Suprapubic skin (tissue), 4 donors: ENCODE measurements around the gene NXPH3. TPM values are rescaled to one million over a fixed set of nuclear protein-coding genes. Genes with fewer than 3 reads are reported as not detected.
"Not testable (repeated sequence)": the region's sequence is repeated elsewhere in the genome, so short reads cannot be mapped to it uniquely, and the experiment has no call there.

Source experiments
- DNase-seq, 2 donors: peaks; one replicate each; pipeline ENCODE4 v3.0.0-alpha.2; 2019; ENCODE audit warnings: low spot score in 2 of 2
- H3K27ac ChIP-seq: fragments of 200-600 bp; sonication (generic); one replicate; pipeline ENCODE4 v1.5.1; 2019
- H3K27me3 ChIP-seq: fragments of 200-600 bp; sonication (generic); one replicate; pipeline ENCODE4 v1.5.1; 2019
- H3K36me3 ChIP-seq: fragments of 200-600 bp; sonication (generic); one replicate; pipeline ENCODE4 v1.5.1; 2019
- H3K4me1 ChIP-seq: fragments of 200-600 bp; sonication (generic); one replicate; pipeline ENCODE4 v1.5.1; 2019
- H3K4me3 ChIP-seq: fragments of 200-600 bp; sonication (generic); one replicate; pipeline ENCODE4 v1.5.1; 2019; ENCODE audit warnings: mild to moderate bottlenecking
- H3K9me3 ChIP-seq: fragments of 200-600 bp; sonication (generic); one replicate; pipeline ENCODE4 v1.5.1; 2019
- CTCF ChIP-seq, 2 donors: fragments of 200-600 bp in 1 of 2; fragments of 450-650 bp in 1 of 2; sonication (generic) in 1 of 2; IDR thresholded peaks; one replicate each; pipeline ENCODE4 v1.5.1; 2016 to 2019; ENCODE audit warnings: antibody characterized with exemption in 2 of 2, mild to moderate bottlenecking in 1 of 2, moderate library complexity in 1 of 2
- EP300 ChIP-seq: sonication (generic); formaldehyde crosslinking; IDR thresholded peaks from one replicate; pipeline ENCODE4 v1.6.1; 2017; ENCODE audit warnings: antibody characterized with exemption
- POLR2A ChIP-seq, 2 donors: fragments of 450-650 bp; IDR thresholded peaks; one replicate each; pipeline ENCODE4 v1.6.1; 2017; ENCODE audit warnings: antibody characterized with exemption in 2 of 2, mild to moderate bottlenecking in 2 of 2, moderate library complexity in 2 of 2
- POLR2AphosphoS5 ChIP-seq, 3 donors: sonication (generic); formaldehyde crosslinking; IDR thresholded peaks; one replicate each; pipeline ENCODE4 v1.6.1; 2017; ENCODE audit warnings: antibody characterized with exemption in 3 of 3
- WGBS: methylation state at CpG from one replicate; pipeline ENCODE4 v1.1.5; 2018; 5-methylcytosine and 5-hydroxymethylcytosine counted together
- total RNA-seq, 4 donors: library from RNA; depleted of rRNA; stranded (reverse); fragments of >200 nt; gene quantifications; one replicate each; pipeline ENCODE4 v1.1.0, GENCODE V29; 2016

NXPH3 gene
- total RNA-seq, 4 donors from 2014 or later: 1.3 to 5.0 (median 1.5) TPM

GRCh38 chr17:49548506-49549310, 27.0 kb upstream of the NXPH3 start:
- peak; percentile 40 to 55 for DNase-seq
- Histone ChIP-seq H3K9me3 (no peaks in the 10 kb centered on the region), H3K27ac (no peak overlapping the region), H3K36me3 (no peaks in the 10 kb centered on the region), H3K27me3 (no peaks in the 10 kb centered on the region), H3K4me3 (no peak overlapping the region), H3K4me1 (peaks cover 17% of the 10 kb centered on the region)
- no peak for TF ChIP-seq CTCF (IDR thresholded peaks at IDR 0.05)
- no peak for TF ChIP-seq POLR2AphosphoS5 (IDR thresholded peaks at IDR 0.05)
- TF ChIP-seq POLR2A (IDR thresholded peaks at IDR 0.05): no peak
- no peak for TF ChIP-seq EP300
- WGBS: 55% methylated on average over 7 of the region's 8 CpGs

DNA sequence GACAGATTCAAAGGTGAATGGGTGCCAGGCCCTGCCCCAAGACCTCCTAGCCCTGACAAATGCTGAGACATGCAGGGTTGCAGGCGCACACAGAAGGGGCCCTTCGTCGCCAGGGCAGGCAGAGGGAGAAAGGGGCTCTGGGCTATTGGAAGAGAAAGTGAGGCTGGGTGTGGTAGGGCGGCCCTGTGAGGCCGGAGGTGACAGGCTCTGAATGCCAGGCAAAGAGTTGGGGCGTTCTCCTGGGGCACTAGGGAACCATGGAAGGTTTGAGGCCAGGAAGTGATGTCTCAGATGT, 26.4 kb upstream of the NXPH3 start:
- Histone ChIP-seq H3K27me3 (no peaks in the 10 kb centered on the region), H3K9me3 (no peaks in the 10 kb centered on the region), H3K4me3 (no peak overlapping the region), H3K36me3 (no peaks in the 10 kb centered on the region), H3K4me1 (peaks cover 17% of the 10 kb centered on the region), H3K27ac (no peak overlapping the region)
- DNase-seq: peak; percentile 37 to 53
- WGBS: 83% methylated on average over 6 of the region's 6 CpGs
- TF ChIP-seq CTCF (IDR thresholded peaks at IDR 0.05) (no peak), POLR2AphosphoS5 (IDR thresholded peaks at IDR 0.05) (no peak), POLR2A (IDR thresholded peaks at IDR 0.05) (no peak), EP300 (no peak)

DNA sequence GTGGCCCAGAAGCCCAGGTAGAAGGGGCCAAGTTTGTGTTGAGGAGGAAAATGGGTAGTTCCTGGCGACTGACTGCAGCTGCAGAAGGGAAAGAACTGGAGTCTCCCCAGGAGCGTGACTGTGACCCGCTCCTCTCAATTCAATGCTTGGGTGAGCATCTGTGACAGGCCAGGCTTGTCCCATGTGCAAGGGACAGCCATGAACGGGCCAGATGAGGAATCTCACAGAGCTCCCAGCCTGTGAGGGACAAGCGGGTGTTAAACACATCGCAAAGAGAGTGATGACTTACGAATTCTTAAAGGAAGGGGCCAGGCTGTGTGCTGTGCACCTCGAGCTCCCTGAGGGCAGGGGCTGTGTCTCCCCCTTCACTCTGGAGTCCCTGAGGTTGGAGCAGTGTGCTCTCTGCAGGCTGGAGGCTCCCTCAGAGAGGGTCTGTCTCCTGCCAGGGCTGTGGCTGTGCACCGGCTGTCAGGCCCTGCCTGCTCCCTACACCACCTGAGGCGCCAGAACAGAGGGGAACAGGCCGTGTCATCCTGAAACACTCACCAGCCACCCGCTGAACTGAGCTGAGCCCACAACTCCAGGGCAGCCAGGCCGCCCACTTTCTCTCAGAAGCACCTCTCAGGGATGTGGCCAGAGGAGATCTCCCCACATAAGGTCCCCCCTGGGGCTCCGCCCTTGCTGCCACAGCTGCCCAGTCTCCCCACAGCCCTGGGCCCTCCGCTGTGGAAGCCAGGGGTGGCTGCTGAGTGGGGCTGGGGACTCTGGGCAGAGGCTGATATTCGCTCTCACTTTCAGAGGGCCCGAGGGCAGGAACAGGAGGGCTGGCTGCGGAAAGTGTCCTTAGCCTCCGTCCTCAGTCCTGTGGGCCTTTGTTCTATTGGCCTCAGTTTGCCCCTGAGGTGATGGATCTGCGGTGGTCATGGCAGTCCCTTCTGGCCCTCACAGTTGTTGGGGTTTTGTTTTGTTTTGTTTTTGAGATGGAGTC, 25.7 kb upstream of the NXPH3 start:
- no peak overlapping the region for H3K27ac ChIP-seq
- no peak overlapping the region for H3K4me3 ChIP-seq
- WGBS: 89% methylated on average over 13 of the region's 20 CpGs
- TF ChIP-seq EP300 (no peak), CTCF (IDR thresholded peaks at IDR 0.05) (no peak), POLR2AphosphoS5 (IDR thresholded peaks at IDR 0.05) (no peak), POLR2A (IDR thresholded peaks at IDR 0.05) (no peak)
- no peaks in the 10 kb centered on the region for H3K9me3 ChIP-seq
- DNase-seq: peak; percentile 50 to 67
- H3K36me3 ChIP-seq: no peaks in the 10 kb centered on the region
- peaks cover 18% of the 10 kb centered on the region for H3K4me1 ChIP-seq
- H3K27me3 ChIP-seq: no peaks in the 10 kb centered on the region

DNA sequence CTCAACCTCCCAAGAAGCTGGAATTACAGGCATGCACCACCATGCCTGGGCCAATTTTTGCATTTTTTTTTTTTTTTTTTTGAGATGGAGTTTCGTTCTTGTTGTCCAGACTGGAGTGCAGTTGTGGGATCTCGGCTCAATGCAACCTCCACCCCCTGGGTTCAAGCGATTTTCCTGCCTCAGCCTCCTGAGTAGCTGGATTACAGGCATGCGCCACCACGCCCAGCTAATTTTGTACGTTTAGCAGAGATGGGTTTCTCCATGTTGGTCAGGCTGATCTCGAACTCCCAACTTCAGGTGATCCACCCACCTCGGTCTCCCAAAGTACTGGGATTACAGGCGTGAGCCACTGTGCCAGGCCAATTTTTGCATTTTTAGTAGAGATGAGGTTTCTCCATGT, 24.9 kb upstream of the NXPH3 start:
- peak; percentile 20 to 70 for DNase-seq
- WGBS: 94% methylated on average over 9 of the region's 9 CpGs
- peaks cover 26% of the 10 kb centered on the region for H3K4me1 ChIP-seq
- not testable (repeated sequence) for H3K27me3 ChIP-seq, H3K9me3 ChIP-seq, H3K27ac ChIP-seq, H3K36me3 ChIP-seq, H3K4me3 ChIP-seq

DNA sequence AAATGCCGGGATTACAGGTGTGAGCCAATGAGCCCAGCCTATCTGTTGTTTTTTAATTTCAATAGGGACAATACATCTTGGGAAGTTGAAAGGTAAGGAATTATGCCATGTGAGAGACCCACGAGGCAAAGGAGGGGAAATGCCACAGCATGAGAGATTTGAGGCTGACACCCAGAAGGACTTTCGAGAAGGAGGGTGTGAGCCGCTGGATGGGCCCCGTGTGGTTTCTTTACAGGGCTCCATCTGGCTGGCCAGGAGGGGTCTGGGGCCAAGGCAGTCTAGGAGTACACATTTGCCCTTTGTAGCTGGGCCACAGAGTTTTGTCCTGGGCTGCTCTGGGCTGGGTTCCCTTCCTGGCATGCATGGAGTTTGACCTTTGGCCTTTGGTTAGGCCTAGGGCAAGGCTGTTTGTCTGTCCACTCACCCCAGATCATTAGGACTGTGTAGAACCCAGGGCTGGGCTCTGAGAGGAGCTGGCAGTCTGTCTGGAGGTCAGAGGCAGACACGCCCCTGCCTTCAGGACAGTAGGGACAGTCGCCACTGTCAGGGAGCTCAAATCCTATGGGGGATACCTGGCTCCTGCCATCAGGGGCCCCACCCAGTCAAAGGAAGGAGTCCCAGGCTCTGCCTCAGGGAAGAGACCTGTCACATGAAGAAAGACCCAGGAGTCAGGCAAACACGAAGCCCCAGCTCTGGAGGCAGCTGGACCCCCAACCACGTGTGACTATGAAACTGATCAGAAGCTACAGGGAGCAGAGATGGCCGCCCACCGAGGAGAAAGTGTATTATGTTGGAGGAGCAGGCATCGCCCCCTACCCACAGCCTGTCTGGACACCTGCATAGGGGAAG, 24.2 kb upstream of the NXPH3 start:
- Histone ChIP-seq H3K36me3 (no peaks in the 10 kb centered on the region), H3K4me3 (no peak overlapping the region), H3K27me3 (peaks cover 4% of the 10 kb centered on the region), H3K9me3 (no peaks in the 10 kb centered on the region), H3K27ac (no peak overlapping the region), H3K4me1 (peaks cover 32% of the 10 kb centered on the region)
- peak; percentile 46 to 74 for DNase-seq
- TF ChIP-seq EP300 (no peak), CTCF (IDR thresholded peaks at IDR 0.05) (no peak), POLR2A (IDR thresholded peaks at IDR 0.05) (no peak), POLR2AphosphoS5 (IDR thresholded peaks at IDR 0.05) (no peak)
- WGBS: 86% methylated on average over 12 of the region's 12 CpGs
